ENCODE results near the gene MGRN1.
A peak's percentile ranks its signal among the peaks of the same experiment; 100 is the strongest.

Gene MGRN1

DNA sequence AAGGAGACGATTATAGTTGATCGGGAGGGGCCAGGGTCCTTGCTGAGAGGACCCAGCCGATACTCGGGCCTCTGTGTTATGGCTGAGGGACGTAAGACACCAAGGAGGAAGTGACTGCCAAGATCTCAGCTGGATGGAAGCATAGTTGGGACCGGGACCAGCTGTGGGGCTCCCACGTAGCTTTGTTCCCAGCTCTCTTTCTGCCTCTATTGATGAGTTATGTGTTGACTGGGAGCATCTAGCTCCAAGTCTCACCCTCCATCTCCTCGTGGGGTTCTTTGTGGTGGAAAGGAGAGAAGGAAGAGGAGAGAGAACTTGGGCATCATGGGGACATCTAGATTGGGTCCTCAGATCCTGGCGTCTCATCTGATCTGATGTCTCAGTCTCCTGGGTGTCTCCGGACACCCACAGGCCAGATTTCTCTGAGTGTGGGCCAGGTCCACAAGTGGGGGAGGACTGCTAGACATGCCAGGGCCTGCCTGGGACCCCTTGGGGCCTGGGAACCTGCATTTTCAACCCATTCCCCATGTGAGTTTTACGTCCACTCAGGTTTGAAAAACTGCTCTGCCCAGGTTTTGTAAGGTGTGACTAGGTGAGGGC, 1.0 kb downstream of the MGRN1 start:
- DNase-seq: no peak

DNA sequence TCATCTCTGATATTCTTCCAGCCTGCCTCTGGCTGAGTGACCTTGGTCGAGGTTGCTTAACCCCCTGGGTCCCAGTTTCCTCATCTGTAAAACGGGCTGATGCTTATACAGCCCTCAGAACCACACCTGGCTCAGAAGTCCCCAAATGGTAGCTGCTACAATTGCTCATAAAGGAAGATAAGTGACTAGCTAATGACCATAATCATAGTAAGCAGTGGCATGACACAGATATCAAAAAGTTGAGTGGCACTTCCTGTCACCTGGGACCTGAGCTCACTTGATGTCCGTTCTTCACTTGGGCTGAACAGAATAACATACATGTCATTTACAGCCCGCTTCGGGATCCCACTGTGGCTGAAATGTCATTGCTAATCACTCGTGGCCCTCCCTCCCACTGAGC, 1.8 kb downstream of the MGRN1 start:
- no peak for DNase-seq

DNA sequence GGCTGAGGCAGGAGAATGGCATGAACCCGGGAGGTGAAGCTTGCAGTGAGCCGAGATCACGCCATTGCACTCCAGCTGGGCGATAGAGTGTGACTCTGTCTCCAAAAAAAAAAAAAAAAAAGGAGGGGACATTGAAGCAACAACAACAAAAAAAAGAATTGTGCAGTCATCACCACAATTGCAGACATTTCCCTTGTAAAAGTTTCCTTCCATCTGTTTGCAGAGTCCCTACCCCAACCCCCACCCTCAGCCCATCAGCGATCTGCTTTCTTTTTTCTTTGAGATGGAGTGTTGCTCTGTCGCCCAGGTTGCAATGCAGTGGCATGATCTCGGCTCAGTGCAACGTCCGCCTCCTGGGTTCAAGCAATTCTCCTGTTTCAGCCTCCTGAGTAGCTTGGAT, 3.7 kb downstream of the MGRN1 start:
- DNase-seq: no peak

DNA sequence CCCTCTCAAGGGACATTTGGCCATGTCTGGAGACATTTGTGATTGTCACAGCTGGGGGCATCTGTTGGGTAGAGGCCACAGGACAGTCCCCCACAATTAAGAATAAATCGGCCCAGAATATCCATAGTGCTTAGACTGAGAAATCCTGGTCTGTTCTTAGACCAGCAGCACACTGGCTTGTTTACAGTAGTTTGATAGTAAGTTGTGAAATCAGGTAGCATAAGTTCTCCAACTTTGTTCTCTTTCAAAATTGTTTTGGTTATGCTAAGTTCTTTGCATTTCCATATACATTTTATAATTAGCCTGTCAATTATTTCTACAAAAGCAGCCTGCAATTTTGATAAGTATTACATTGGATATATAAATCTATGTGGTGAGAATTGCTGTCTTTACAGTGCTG, 6.8 kb downstream of the MGRN1 start:
- DNase-seq: no peak

DNA sequence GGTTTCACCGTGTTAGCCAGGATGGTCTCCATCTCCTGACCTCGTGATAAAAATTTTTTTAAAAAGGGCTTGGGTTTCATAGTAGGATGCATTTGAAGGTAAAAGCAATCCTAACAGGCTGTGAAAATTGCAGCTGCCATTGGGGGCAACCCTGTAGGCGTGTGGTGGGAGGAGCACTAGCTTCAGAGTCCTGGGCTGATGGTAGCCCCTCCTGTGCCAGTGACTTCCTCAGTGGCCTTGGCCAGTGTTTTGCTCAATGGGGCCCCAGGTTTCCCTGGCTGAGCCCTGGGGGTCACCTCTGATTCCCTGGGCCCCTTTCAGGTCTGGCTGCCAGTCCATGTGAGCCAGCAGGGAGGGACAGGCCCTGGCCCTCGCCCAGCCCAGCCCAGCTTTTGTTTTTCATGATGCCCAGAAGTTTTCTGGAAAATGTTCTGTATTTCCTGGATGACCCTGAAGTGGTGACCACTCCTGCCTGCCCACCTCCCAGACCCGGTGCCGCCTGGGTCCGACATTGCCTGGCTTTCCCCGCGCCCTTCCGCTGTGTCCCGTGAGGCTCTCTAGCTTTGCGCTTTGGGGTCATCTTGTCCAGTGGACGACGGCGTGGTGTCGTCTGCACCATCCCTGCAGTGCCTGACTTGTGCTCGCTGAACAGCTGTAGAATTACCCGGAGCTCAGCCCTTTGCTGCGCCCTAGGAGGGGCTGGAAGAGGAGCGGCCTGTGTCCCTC, 9.4 kb downstream of the MGRN1 start:
- no peak for DNase-seq

DNA sequence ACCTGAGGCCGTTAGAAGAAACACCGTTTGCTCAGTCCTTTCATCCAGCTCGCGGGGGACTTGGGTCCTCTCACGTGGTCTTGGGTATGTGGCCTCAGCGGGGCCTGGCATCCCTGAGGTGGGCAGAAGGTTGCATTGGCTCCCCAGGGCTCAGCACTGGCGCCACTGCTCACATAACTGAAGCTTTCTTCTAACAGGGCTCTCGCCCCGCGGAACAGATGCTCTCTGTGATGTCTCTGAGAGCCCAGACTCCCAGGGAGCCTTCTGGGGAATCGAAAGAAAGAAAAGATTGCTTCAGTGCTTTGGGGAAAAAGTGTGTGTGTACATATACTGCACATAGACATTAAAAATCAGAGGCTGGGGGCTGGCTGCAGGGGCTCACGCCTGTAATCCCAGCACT, 10.1 kb downstream of the MGRN1 start:
- DNase-seq: no peak

DNA sequence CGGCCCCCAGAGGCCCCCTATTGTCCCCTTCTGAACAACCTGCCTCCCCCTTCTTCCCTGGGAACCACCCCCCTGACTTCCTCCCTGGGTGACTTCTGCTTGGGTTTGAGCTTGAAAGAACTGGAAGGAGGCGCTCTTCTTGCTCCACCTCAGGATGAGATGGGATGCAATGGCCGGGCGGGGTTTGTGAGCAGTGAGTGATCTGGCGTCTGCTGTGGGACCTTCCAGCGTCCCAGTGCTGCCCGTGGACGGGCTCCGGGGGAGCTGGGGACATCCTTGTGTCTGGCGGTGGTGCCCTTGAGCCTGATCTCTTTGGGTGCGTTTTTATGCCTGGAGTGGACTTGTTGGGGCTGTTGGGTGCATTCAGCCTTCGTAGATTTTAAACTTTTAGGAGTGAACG, 11.6 kb downstream of the MGRN1 start:
- DNase-seq: no peak

DNA sequence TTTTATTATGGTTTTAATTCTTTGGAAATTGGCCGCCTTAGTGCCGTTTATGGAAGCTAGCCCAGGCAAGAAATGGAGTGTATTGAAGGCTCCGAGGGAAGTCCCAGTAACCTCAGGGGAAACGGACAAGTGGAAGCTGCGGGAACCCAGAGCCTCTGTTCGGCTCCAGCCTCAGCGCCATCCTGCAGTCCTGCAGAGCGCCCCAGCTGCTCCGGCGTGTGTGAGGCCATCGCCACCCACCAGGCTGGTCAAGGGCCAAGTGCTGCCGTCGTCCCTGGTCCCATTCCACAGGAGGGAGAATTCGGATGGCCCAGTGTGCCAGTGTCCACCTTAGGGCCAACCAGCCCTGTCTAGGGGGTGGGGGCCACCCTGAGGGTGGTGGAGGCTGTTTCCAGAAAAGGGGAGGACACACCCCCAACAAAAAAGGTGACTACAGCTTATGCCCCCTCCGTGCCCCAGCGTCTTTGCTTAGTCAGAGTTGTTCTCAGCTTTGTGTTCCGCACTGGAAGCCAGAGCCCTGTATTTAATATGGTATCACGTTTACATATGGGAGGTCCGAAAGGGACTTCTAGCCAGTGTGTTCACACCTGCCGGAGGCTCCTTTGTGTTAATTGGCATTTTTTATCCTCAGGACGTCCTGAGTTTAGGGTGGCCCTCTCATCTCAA, 13.0 kb downstream of the MGRN1 start:
- DNase-seq: no peak

DNA sequence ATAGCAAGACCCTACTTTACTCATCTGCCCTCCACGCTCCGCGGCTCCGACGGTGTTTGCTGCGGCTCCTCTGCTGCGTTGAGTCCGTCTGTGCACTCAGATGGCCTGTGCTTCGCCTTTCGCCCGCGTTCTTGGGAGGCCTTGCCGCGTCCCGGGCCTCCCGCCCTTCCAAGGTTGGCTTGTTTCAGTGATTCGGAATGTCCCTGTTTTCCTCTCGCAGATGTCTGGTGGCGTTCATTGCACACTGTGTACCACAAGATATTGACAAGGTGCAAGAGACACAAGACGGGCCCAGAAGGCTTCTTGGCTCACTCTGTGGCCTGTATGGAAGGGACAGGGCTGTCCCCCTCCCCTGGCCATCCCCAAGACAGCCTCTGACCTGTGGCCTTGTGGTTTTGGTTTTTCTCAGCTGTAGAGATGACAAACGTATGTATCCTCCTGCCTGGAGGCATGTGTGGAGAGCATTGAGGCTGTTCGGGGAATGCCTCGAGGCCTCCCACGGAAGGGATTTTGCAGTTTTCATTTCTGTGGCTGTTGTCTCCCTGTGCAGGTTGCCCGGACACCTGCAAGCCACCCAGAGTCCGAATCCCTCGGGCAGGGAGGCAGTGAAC, 15.4 kb downstream of the MGRN1 start:
- no peak for DNase-seq

DNA sequence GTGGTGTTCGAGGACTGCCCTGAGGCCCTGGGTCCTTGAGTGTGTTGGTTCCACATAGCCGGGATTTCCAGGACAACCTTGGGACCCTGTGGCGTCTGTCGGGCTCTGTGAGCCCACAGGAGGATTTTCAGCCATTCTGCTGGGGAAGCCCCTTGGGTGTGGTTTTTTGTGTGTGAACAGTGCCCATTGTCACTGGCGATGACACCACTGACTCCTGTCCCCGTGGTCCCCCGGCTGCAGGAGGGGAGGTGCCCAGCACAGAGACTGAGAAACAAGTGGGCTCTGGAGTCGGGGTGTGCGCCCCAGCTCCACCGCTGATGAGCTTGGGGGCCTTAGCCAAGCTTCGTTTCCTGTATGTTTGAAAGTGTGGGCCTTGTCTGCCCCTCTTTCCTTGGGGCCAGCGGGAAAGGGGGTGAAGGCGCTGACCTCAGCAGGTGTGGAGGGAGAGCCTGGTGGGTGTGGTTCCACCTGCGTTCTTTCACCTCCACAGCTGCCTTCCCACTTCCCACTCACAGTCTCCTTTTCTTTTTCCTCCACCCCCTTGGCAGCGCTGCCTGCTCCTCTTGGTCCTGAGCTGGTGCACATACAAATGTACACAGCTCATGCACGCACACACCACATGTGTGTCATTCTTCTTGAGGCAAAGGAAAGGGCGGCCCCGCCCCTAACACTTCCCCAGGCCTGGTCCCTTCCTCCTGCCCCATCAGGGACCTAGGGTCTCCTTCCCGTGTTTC, 16.1 kb downstream of the MGRN1 start:
- no peak for DNase-seq

DNA sequence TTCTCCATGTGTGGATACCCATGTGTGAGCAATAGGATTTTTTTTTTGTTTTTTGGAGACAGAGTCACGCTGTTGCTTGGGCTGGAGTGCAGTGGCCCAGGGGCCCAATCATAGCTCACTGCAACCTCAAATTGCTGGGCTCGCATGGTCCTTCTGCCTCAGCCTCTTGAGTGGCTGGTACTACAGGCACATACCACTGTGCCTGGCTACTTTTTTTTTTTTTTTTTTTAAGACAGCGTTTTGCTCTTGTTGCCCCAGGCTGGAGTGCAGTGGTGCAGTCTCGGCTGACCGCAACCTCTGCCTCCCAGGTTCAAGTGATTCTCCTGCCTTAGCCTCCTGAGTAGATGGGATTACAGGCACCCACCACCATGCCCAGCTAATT, 16.7 kb downstream of the MGRN1 start:
- no peak for DNase-seq

DNA sequence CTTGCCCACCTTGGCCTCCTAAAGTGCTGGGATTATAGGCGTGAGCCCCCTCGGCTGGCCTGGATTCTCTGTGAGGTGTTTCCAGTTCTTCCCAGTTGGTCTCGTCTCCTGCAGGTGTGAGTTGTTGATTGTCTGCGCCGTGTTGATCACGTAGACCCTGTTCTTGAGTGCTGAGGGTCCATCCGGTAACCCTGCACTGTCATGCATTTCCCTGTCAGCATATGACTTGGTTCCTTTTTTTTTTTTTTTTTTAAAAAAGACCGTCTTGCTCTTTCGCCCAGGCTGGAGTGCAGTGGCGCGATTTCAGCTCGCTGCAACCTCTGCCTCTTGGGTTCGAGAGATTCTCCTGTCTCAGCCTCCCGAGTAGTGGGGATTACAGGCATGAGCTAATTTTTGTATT, 17.3 kb downstream of the MGRN1 start:
- DNase-seq: no peak

DNA sequence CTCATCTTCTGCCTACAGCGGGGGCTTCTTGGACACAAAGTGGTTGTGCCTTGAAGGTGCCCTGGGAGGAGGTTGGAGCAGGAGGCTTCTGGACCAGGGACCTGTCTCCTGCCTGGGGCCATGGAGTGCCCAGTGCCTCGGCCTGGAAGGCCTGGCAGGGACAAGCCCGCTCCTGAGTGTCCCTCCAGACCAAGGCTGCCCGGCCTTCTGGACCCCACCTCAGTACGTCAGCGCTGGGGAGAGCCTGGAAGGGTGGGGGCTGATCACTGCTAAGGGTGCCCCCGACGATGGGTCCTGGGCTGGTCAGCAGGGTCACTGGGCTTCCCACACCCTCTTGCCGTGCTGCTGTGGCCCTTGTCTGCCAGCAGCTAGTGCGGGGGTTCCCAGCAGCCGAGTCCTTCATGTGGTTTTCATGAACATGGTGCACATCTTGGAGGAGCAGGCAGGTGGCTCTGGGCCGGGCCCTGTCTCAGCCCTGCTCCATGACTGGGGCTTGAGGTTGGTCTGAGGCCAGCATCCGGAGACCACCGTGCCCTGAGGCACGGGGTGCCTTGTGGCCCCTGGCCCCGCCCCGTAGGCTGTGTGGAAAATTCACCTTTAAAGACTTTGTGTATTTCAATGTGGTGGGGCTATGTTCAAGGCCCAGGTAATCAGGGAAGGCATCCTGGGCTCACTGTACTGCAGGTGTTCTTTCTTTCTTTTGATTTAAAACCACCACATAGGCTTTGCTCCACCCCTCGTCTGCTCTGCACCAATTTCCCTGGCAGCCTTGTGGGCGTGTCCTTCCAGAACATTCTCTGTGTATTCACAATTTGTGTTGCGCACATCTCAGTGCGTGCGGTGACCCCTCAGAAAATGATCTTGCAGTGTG, 22.4 kb downstream of the MGRN1 start:
- no peak for DNase-seq

DNA sequence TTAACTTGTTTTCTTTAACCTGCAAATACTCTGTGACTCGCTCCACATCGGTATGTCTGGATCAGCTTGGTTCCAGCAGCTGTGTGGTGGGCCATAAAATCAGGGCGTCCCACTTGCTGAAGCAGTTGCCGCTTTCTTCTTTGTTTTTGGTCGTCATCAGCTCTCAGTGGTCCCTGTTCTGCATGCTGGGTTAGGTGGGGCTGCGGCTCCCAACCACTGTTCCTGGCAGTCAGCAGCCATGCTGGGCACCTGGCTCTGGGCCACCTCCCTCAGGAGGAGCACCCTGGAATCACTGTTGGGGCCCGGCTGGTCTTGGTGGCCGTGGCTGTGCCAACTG, 23.0 kb downstream of the MGRN1 start:
- no peak for DNase-seq

DNA sequence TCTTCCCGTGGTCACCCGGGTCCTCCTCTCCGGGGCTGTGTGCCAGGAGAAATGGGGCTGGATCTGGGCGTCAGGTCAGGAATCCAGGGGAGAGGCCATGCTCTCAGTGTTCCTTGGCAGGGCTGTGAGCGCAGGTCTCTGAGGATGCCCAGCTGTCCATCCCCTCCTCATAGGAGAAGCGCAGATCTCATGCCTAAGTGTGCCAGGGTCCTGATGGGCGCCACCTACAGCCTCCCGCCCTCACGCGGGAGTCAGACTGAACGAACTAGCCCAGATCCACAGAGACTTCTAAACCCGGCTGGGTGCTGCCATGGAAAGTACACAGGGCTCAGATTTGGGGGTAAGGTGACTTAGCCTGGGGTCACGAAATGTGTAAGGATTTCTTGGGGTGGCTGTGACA, 24.3 kb downstream of the MGRN1 start:
- DNase-seq: peak; percentile 32

DNA sequence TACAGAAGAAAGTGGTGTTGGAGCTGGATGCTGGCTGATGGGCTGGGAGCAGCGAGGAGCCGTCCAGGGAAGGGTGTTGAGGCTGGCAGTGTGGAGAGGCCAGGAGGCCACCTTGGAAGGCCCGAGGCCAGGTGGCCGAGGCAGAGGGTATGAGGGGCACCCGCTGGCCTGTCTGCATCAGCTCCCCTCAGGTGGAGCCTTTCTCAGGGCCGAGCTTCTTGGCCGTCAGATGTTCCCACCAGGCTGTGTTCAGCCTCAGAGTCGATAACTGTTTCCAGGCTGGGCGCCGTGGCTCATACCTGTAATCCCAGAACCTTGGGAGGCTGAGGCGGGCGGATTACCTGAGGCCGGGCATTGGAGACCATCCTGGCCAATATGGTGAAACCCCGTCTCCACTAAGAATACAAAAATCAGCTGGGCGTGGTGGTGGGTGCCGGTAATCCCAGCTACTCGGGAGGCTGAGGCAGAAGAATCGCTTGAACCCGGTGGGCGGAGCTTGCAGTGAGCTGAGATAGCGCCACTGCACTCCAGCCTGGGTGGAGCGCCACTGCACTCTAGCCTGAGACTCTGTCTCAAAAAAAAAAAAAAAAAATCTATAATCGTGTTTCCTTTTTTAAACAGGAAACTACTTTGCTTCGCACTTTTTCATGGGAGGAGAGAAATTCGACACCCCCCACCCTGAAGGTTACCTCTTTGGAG, 25.3 kb downstream of the MGRN1 start:
- peak; percentile 48 for DNase-seq

DNA sequence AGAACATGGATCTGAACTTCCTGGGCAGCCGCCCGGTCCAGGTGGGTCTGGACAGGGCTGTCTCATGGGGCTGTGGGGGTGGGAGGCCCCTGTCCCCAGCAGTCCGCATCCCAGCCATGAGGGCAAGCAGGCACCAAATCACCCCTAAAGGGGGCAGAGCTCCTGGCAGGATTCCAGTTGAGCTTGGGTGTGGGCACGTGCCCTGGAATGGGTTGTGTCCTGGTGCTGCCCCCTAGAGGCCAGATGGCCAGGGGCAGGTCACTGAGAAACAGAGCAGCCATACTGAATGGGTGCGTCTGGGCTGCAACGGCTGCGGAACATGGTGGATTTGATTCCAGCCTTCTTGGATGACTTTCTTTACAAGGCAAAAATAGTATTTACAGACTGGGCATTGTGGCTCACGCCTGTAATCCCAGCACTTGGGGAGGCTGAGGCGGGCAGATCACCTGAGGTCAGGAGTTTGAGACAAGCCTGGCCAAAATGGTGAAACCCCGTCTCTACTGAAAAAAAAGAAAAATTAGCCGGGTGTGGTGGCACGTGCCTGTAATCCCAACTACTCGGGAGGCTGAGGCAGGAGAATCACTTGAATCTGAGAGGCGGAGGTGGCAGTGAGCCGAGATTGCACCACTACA, 25.9 kb downstream of the MGRN1 start:
- DNase-seq: peak; percentile 88

DNA sequence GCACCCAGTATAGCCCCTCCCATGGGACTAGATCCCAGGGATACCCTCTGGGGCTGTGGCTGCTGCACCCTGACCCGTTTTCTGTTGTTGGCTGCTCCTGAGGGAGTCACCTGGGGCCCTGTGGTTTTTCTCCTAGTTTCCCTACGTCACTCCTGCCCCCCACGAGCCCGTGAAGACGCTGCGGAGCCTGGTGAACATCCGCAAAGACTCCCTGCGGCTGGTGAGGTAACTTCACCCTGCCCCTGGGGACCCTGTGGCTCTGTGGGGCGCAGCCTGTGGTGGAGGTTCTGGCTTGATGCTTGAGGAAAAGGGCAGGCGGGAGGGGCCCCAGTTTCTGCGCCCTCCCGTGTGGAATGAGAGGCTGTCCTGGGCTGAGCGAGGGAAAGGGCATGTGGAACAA, 27.2 kb downstream of the MGRN1 start:
- no peak for DNase-seq

DNA sequence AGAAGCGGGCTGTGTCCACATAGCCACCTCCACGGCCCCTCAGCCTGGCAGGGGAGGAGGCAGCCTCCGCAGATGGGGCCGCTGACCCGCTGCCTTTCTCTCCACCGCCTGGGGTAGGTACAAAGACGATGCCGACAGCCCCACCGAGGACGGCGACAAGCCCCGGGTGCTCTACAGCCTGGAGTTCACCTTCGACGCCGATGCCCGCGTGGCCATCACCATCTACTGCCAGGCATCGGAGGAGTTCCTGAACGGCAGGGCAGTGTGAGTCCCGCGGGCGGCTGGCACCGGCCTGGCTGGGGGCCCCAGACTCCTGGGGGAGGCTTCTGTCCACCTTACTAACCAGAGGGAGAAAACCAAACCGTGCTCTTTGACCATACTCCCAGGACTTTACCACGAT, 27.9 kb downstream of the MGRN1 start:
- no peak for DNase-seq

DNA sequence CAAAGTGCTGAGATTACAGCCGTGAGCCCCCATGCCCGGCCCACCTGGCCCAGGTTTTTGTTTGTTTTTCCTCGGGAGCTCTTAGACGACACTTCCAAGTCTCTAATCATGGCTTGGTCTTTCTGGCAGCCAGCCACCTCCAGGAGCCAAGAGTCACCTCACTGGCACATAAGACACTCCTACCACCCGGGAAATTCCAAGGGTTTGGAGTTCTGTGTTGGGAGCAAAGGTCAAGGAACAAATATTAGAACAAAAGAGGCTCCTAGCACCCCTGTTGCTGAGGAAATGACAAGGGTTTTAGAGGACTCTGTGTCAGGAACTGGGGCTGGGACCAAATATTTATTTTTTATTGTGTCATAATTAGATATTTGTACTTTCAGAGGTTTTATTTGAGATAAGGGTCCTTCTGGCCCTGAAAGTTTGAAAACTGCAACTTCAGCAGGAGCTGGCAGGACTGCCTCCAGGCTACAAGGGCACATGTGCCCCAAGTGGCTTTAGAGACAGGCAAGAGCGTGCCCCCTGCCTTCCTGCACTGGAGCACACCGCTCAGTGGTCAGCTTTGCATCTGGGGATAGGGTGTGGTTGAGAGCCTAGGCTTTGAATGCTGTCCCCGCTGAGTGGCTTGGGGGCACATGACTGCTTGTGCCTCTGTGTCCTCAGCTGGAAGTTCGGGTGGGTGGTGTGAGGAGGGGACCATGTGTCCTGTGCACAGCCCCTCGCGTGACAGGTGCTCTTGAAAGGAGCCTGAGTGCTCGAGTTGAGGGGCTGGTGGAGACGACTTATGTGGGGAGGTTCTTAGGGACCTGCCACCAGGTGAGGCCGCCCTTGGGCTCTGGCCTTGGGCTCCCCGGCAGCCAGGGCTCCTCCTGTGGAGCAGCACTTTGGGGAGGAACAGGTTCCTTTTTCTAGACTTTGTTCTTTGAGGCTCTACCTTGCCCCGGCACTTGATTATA, 29.7 kb downstream of the MGRN1 start:
- DNase-seq: no peak

Measured in activated CD4-positive, alpha-beta T cell treated with anti-CD3 and anti-CD28 coated beads for 48 hours (primary cell).